ENCODE measurements around the gene TMEM217.

The TMEM217 gene

GRCh38 chr6:37174196-37174514 lies 83.8 kb downstream of the TMEM217 start:
- H3K4me3 ChIP-seq (ENCODE audit: low read length) = no peak overlapping the region
- DNase-seq (ENCODE audit: low read depth, low spot score) = no peak

GRCh38 chr6:37173493-37174195 lies 84.3 kb downstream of the TMEM217 start:
- H3K4me3 ChIP-seq (ENCODE audit: low read length) = no peak overlapping the region
- no peak for DNase-seq (ENCODE audit: low read depth, low spot score)

- H3K4me3 ChIP-seq (ENCODE audit: low read length) = no peak overlapping the region
- no peak for DNase-seq (ENCODE audit: low read depth, low spot score)
Measured at GRCh38 chr6:37172912-37173492, 84.9 kb downstream of the TMEM217 start.

DNA sequence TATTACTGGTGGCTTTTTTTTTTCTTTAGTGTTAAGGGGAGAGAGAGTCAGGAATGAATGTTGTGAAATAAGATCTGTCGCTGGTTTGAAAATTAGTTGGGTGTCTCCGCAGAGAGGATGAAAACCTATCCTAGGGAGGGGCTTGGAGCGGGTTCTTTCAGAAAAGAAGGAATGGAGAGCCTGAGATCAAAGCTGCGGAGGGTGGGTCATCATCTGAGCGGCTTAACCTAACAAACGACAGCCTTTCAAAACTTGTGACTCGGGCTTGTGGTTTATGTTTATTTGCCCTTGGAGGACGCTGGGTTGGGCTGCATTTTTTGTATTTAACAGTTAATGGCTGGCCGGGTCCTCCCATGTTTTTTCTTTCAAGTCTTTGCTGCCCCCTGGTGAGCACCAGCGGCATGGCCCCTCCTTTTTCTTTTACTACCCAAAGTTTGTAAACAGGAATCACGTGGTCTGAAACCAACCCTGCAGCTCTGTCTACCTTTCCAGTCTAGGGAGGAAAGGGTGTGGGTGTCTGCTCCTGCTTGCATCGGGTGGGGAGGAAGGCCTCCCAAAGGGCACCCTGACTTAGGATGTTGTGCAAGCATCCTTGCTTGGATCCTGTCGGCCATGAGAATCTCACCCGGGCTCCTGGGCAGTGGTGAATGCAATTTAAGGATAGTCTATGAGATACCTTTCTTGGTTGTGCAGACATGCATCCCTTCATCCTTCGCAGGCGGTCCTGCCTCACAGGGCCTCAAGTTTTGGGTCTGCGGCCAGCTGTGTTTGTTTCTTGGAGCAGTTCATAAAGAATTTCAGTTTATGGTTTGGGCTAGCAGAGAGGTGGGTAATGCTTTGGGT lies 85.8 kb downstream of the TMEM217 start:
- no peak overlapping the region for H3K4me3 ChIP-seq (ENCODE audit: low read length)
- DNase-seq (ENCODE audit: low read depth, low spot score) = peak; percentile 84

DNA sequence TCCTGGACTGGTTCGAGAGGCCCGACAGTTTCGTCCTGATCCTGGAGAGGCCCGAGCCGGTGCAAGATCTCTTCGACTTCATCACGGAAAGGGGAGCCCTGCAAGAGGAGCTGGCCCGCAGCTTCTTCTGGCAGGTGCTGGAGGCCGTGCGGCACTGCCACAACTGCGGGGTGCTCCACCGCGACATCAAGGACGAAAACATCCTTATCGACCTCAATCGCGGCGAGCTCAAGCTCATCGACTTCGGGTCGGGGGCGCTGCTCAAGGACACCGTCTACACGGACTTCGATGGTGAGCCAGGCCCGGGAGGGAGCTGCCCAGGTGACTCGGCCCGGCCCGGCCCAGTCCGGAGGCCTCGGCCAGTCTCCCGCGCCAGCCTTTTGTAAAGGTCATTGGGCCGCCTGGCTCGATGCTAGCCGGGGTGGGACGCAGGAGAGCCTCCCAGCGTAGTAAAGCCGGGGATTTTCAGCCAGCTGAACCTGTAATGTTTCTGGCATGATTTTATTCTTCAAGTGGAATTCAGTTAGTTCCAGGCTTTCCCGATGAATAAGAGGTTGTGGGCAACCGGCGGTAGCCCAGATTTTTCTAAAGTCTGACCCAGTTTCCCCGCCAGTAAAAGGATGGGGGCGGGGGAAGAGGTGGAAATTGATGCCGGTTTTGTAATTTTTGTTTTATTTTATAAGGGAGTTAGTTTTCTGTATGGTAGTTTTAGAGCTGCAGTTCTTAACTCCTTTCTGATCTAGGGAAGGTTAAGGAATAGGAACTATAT lies 86.6 kb downstream of the TMEM217 start:
- no peak for DNase-seq (ENCODE audit: low read depth, low spot score)
- no peak overlapping the region for H3K4me3 ChIP-seq (ENCODE audit: low read length)

GRCh38 chr6:37170273-37171200 lies 87.4 kb downstream of the TMEM217 start:
- DNase-seq (ENCODE audit: low read depth, low spot score) = no peak
- H3K4me3 ChIP-seq (ENCODE audit: low read length) = peak overlapping the region; percentile 64

- peak; percentile 91 for DNase-seq (ENCODE audit: low read depth, low spot score)
- H3K4me3 ChIP-seq (ENCODE audit: low read length) = peak within 1 kb of the TSS; percentile 64
Measured at GRCh38 chr6:37169496-37170272, 88.3 kb downstream of the TMEM217 start, which contains the start of gene PIM1. PIM1 (plus strand) TSS chr6:37170152; CDS start chr6:37170576, 424 bp downstream.

DNA sequence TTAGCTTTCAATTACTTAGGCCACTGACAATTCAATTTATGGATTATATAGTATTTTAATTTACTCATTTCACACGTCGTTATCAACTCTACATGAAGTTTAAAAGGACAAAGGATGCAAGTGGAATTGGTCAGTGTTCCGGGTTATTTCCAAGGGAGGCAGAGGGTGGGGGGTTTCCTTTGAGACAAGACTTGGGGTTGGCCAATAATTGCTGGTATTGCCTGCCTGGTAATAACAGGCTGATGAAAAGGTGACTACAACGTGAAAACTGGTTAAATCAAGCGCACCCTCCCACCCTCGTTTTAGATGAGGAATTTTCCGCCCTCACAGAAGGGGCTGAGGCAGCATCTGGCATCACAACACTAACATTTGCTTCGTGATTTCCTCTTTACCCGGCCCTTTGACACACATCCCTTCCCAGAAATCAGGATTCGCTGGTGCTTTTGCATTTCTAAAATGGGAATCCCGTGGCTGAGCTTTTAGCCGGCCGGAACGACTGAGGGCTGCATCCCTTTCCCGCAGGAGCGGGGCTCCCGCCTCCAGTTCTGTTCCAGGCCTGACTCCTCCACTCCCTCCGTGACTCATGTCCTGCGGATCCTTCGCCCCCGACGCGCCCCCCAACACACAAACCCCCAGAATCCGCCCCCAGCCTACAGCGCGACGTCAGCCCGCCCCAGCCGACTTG lies 89.0 kb downstream of the TMEM217 start:
- H3K4me3 ChIP-seq (ENCODE audit: low read length) = peak overlapping the region; percentile 58
- no peak for DNase-seq (ENCODE audit: low read depth, low spot score)

GRCh38 chr6:37168163-37168758 lies 89.7 kb downstream of the TMEM217 start:
- H3K4me3 ChIP-seq (ENCODE audit: low read length) = no peak overlapping the region
- no peak for DNase-seq (ENCODE audit: low read depth, low spot score)

GRCh38 chr6:37162740-37163139 lies 95.2 kb downstream of the TMEM217 start:
- H3K4me3 ChIP-seq (ENCODE audit: low read length) = no peak overlapping the region

More at GRCh38 chr6:37162740-37163139, 95.2 kb downstream of the TMEM217 start:
- no peak for DNase-seq (ENCODE audit: low read depth, low spot score)

All from Jurkat, Clone E6-1 (cell line).